Measurements from ENCODE around the gene MTG2. TPM values are rescaled to one million over a fixed set of nuclear protein-coding genes. Genes with fewer than 3 reads are reported as not detected.

The MTG2 gene
- total RNA-seq, 2 donors from 2014 or later, result 28.0 to 41.8 TPM

- no peak for TF ChIP-seq CTCF (IDR thresholded peaks at IDR 0.05)
- Histone ChIP-seq H3K4me1 (ENCODE audit: control insufficient read depth in 1 of 2, low read depth in 2 of 2) (no peaks in the 10 kb centered on the region), H3K27ac (no peak overlapping the region), H3K4me3 (no peak overlapping the region), H3K36me3 (no peaks in the 10 kb centered on the region), H3K9me3 (no peaks in the 10 kb centered on the region), H3K27me3 (replicated peaks; ENCODE audit: insufficient read depth) (no peaks in the 10 kb centered on the region)
- no peak for ATAC-seq (ENCODE audit: insufficient number of reproducible peaks, low FRiP score, low read depth)
- DNase-seq (ENCODE audit: low spot score), result no peak
Observed at GRCh38 chr20:62230696-62231095, 47.9 kb downstream of the MTG2 start.

- DNase-seq (ENCODE audit: low spot score), result no peak
- H3K9me3 ChIP-seq, result no peaks in the 10 kb centered on the region
- no peak for ATAC-seq (ENCODE audit: insufficient number of reproducible peaks, low FRiP score, low read depth)
- H3K4me1 ChIP-seq (ENCODE audit: control insufficient read depth in 1 of 2, low read depth in 2 of 2), result no peaks in the 10 kb centered on the region
- no peak overlapping the region for H3K27ac ChIP-seq
- no peak for TF ChIP-seq CTCF (IDR thresholded peaks at IDR 0.05)
- H3K4me3 ChIP-seq, result no peak overlapping the region
- H3K36me3 ChIP-seq, result no peaks in the 10 kb centered on the region
- no peaks in the 10 kb centered on the region for H3K27me3 ChIP-seq (replicated peaks; ENCODE audit: insufficient read depth)
Observed at GRCh38 chr20:62231292-62231691, 48.5 kb downstream of the MTG2 start.

GRCh38 chr20:62232194-62232593 lies 49.4 kb downstream of the MTG2 start:
- Histone ChIP-seq H3K4me1 (ENCODE audit: control insufficient read depth in 1 of 2, low read depth in 2 of 2) (no peaks in the 10 kb centered on the region), H3K4me3 (no peak overlapping the region), H3K27ac (no peak overlapping the region), H3K27me3 (replicated peaks; ENCODE audit: insufficient read depth) (no peaks in the 10 kb centered on the region), H3K36me3 (no peaks in the 10 kb centered on the region), H3K9me3 (no peaks in the 10 kb centered on the region)
- TF ChIP-seq CTCF (IDR thresholded peaks at IDR 0.05), result no peak
- DNase-seq (ENCODE audit: low spot score), result no peak
- ATAC-seq (ENCODE audit: insufficient number of reproducible peaks, low FRiP score, low read depth), result no peak

- peaks cover 0 to 4% of the 10 kb centered on the region in 2 donors for H3K4me1 ChIP-seq (ENCODE audit: control insufficient read depth in 1 of 2, low read depth in 2 of 2)
- TF ChIP-seq CTCF (IDR thresholded peaks at IDR 0.05), result no peak
- no peaks in the 10 kb centered on the region for H3K27me3 ChIP-seq (replicated peaks; ENCODE audit: insufficient read depth)
- no peaks in the 10 kb centered on the region for H3K9me3 ChIP-seq
- ATAC-seq (ENCODE audit: insufficient number of reproducible peaks, low FRiP score, low read depth), result no peak
- no peak for DNase-seq (ENCODE audit: low spot score)
- no peak overlapping the region for H3K27ac ChIP-seq
- H3K36me3 ChIP-seq, result no peaks in the 10 kb centered on the region
- no peak overlapping the region for H3K4me3 ChIP-seq
Observed at GRCh38 chr20:62232770-62233645, 50.2 kb downstream of the MTG2 start.

GRCh38 chr20:62233684-62234083 lies 50.9 kb downstream of the MTG2 start:
- H3K4me1 ChIP-seq (ENCODE audit: control insufficient read depth in 1 of 2, low read depth in 2 of 2), result peaks cover 0 to 4% of the 10 kb centered on the region in 2 donors
- no peak for TF ChIP-seq CTCF (IDR thresholded peaks at IDR 0.05)
- ATAC-seq (ENCODE audit: insufficient number of reproducible peaks, low FRiP score, low read depth) (no peak), DNase-seq (ENCODE audit: low spot score) (no peak)
- H3K36me3 ChIP-seq, result no peaks in the 10 kb centered on the region
- H3K4me3 ChIP-seq, result no peak overlapping the region
- no peaks in the 10 kb centered on the region for H3K9me3 ChIP-seq
- no peak overlapping the region for H3K27ac ChIP-seq
- no peaks in the 10 kb centered on the region for H3K27me3 ChIP-seq (replicated peaks; ENCODE audit: insufficient read depth)

Data from thoracic aorta (tissue), 2 donors.